Vagina (tissue), 2 donors: Measurements from ENCODE around the gene PLEKHH1.

Experiments
- POLR2A ChIP-seq, 2 donors: fragments of 450-650 bp; IDR thresholded peaks; one replicate each; pipeline ENCODE4 v1.6.1; 2017; ENCODE audit warnings: antibody characterized with exemption in 2 of 2, mild to moderate bottlenecking in 2 of 2, moderate library complexity in 2 of 2
- POLR2AphosphoS5 ChIP-seq, 2 donors: sonication (generic); formaldehyde crosslinking; IDR thresholded peaks; one replicate each; pipeline ENCODE4 v1.9.0; 2017; ENCODE audit warnings: antibody characterized with exemption in 2 of 2, mild to moderate bottlenecking in 2 of 2, low read depth in 1 of 2; ENCODE audit not compliant: insufficient read depth in 1 of 2
- TF ChIP-seq, protein P1 (sequence below), 3 experiments: fragments of 450-650 bp in 2 of 3; fragments of 200-600 bp in 1 of 3; sonication (generic) in 1 of 3; IDR thresholded peaks; one replicate each; pipeline ENCODE4 v1.5.1; 2017 to 2019; ENCODE audit warnings: antibody characterized with exemption in 3 of 3, mild to moderate bottlenecking in 2 of 3, moderate library complexity in 2 of 3

DNA sequence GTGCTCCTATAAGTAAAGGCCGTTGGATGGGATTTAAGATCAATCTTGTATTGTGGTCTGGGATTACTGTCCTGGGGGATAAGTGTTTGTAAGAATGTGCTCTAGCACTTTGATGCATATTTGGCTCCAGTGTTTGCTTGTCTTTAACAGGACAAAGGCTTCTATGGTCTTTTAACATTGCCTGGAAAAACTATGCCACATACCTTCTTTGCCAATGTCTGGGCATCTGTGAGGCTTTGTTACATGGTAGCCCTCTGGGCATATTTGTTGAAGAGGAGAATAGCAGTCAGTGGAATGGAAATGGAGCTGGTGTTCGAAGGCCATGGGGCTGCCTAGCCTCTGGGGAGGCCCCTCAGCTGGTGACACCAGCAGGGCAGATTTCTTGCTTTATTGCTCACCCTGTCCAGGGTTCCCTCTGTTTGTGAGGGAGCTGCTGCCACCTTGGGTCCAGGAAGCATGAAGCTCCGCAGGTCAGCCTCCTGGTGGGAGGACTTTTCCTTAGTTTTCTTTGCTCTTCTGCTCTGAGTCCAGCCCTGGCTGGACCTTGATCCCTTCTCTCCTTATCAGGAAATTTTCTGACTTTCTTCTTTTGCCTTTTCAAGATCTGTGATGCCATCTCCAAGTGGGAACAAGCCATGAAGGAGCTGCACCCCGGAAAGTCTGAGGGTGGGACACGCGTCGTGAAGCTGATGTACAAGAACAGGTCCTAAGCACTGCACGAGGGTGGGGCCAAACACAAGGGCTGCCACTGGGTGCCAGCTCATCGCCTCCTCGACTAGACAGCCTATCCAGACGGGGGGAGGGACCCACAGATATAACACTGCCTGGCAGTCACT, 47.5 kb downstream of the PLEKHH1 start:
- no peak for TF ChIP-seq POLR2AphosphoS5 (IDR thresholded peaks at IDR 0.05; ENCODE audit: insufficient read depth in 1 of 2, low read depth in 1 of 2)
- TF ChIP-seq, protein P1, sequence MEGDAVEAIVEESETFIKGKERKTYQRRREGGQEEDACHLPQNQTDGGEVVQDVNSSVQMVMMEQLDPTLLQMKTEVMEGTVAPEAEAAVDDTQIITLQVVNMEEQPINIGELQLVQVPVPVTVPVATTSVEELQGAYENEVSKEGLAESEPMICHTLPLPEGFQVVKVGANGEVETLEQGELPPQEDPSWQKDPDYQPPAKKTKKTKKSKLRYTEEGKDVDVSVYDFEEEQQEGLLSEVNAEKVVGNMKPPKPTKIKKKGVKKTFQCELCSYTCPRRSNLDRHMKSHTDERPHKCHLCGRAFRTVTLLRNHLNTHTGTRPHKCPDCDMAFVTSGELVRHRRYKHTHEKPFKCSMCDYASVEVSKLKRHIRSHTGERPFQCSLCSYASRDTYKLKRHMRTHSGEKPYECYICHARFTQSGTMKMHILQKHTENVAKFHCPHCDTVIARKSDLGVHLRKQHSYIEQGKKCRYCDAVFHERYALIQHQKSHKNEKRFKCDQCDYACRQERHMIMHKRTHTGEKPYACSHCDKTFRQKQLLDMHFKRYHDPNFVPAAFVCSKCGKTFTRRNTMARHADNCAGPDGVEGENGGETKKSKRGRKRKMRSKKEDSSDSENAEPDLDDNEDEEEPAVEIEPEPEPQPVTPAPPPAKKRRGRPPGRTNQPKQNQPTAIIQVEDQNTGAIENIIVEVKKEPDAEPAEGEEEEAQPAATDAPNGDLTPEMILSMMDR (IDR thresholded peaks at IDR 0.05) = no peak
- no peak for TF ChIP-seq POLR2A (IDR thresholded peaks at IDR 0.05)
